A549 treated with AZD9567 at 1 μM for 4 hours (cell line): ENCODE data around the gene BRINP1. TPM values are rescaled to one million over a fixed set of nuclear protein-coding genes. Genes with fewer than 3 reads are reported as not detected.

Experiments used
- total RNA-seq: library from RNA; stranded (reverse); fragments of 200-300 nt; extraction: Qiagen RNA extraction; gene quantifications from 5 replicates; pipeline ENCODE4 v1.2.3, GENCODE V29; 2022; ENCODE audit not compliant: insufficient read depth

The BRINP1 gene
- 0.13 to 0.19 TPM (median 0.18 TPM) in 4 of 5 replicates, not detected in the other for total RNA-seq

GRCh38 chr9:119368681-119369581 lies at the start of gene BRINP1:
BRINP1 (minus strand) TSS chr9:119369435; CDS start chr9:119313355, 56,080 bp downstream.

